Measurements from ENCODE around the gene PHF10.

Gene PHF10

GRCh38 chr6:169669889-169670288 lies 54.4 kb downstream of the PHF10 start:
- DNase-seq: no peak

GRCh38 chr6:169669147-169669546 lies 55.2 kb downstream of the PHF10 start:
- DNase-seq: no peak

- no peak for DNase-seq
These were observed 56.0 kb downstream of the PHF10 start for GRCh38 chr6:169668203-169668847.

DNA sequence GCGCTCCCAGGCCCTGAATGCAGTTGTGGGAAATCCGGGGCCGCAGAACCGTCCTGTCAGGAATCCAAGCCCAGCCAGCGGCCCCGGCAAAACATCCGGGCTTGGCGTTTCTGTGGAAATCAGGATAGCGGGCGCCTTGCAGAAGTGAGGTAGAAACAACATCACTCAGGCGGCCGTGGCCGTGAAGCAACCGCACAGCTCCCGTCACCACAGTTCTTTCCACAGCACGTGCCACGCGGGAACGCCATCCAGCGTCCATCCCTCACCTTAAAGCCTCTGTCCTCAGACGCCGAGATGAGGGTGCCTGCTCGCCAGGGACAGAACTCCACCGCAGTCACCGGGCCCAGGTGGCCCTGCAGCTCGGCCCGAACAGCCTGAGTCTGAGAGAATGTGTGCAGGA lies 56.6 kb downstream of the PHF10 start:
- DNase-seq: no peak

DNA sequence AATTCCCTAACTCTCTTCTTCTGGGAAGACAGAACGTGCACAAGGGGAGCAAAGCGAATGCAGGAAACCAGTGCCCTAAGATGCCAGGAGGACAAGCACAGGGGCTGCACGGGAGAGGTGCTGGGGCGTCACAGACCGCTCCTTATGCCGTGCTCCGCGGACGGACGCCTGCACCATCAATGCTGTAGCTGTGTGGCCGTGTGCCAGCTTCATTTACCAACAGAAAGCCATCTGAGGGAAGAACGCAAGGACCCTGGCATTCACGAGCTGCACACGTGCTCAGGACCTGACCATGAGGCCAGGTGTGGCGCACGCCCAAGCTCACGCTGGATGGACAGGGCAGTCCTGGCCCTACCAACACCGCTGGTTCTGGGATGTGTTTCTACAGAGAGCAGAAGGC lies 57.9 kb downstream of the PHF10 start:
- DNase-seq: no peak

- peak; percentile 26 for DNase-seq
These were observed 59.0 kb downstream of the PHF10 start for GRCh38 chr6:169665289-169665688.

GRCh38 chr6:169664227-169664626 lies 60.1 kb downstream of the PHF10 start:
- DNase-seq: no peak

- DNase-seq: peak; percentile 43
These were observed 60.8 kb downstream of the PHF10 start for GRCh38 chr6:169663468-169663867.

- DNase-seq: no peak
These were observed 62.9 kb downstream of the PHF10 start for GRCh38 chr6:169661391-169661756.

GRCh38 chr6:169660751-169661390 lies 63.4 kb downstream of the PHF10 start:
- no peak for DNase-seq

GRCh38 chr6:169659820-169660610 lies 64.3 kb downstream of the PHF10 start:
- DNase-seq: no peak

- no peak for DNase-seq
These were observed 67.1 kb downstream of the PHF10 start for GRCh38 chr6:169657284-169657610.

- no peak for DNase-seq
These were observed 67.6 kb downstream of the PHF10 start for GRCh38 chr6:169656546-169657283.

- peak; percentile 83 for DNase-seq
These were observed 69.5 kb downstream of the PHF10 start for GRCh38 chr6:169654598-169655391.
